DOHH2 (cell line): ENCODE measurements around the gene MUSTN1.

Source experiments
- H3F3A ChIP-seq: fragments of 200-600 bp; sonication (generic), shearing (Covaris generic); 2 replicates; pipeline ENCODE4 v1.6.0; 2016; ENCODE audit warnings: antibody characterized with exemption, mild to moderate bottlenecking; ENCODE audit not compliant: control insufficient read depth, insufficient read depth
- H3K27ac ChIP-seq: fragments of 200-600 bp; sonication (generic); 2 replicates; pipeline ENCODE4 v1.5.1; 2014; ENCODE audit warnings: low read depth, mild to moderate bottlenecking, low read length, moderate library complexity
- H3K27me3 ChIP-seq: fragments of 200-600 bp; sonication (generic); 2 replicates; pipeline ENCODE4 v1.6.1; 2014; ENCODE audit warnings: mild to moderate bottlenecking, low read length, mixed read lengths; ENCODE audit not compliant: control insufficient read depth
- H3K36me3 ChIP-seq: fragments of 200-600 bp; sonication (generic); 2 replicates; pipeline ENCODE4 v1.6.1; 2014; ENCODE audit warnings: mild to moderate bottlenecking, low read length, moderate library complexity, mixed read lengths; ENCODE audit not compliant: control insufficient read depth
- H3K4me1 ChIP-seq: fragments of 200-600 bp; sonication (generic); 2 replicates; pipeline ENCODE4 v1.6.1; 2014; ENCODE audit warnings: mild to moderate bottlenecking, low read length, mixed read lengths; ENCODE audit not compliant: control insufficient read depth
- H3K4me2 ChIP-seq: fragments of 200-600 bp; sonication (generic); 2 replicates; pipeline ENCODE4 v1.6.0; 2014; ENCODE audit warnings: mild to moderate bottlenecking, low read length, moderate library complexity
- H3K4me3 ChIP-seq: fragments of 200-600 bp; sonication (generic); 2 replicates; pipeline ENCODE4 v1.5.1; 2014; ENCODE audit warnings: mild to moderate bottlenecking, low read length, mixed read lengths
- H3K79me2 ChIP-seq: fragments of 200-600 bp; sonication (generic); 2 replicates; pipeline ENCODE4 v1.6.1; 2014; ENCODE audit warnings: mild to moderate bottlenecking, low read length, mixed read lengths; ENCODE audit not compliant: control insufficient read depth
- H3K9me2 ChIP-seq: fragments of 200-600 bp; sonication (generic); replicated peaks from 2 replicates; pipeline ENCODE4 v1.6.1; 2014; ENCODE audit warnings: mild to moderate bottlenecking, low read length, mixed read lengths; ENCODE audit not compliant: control insufficient read depth
- H3K9me3 ChIP-seq: fragments of 200-600 bp; sonication (generic); 2 replicates; pipeline ENCODE4 v1.6.1; 2014; ENCODE audit warnings: antibody characterized with exemption, low read length, mixed read lengths; ENCODE audit not compliant: control insufficient read depth, insufficient read depth
- H4K20me1 ChIP-seq: fragments of 200-600 bp; sonication (generic); 2 replicates; pipeline ENCODE4 v1.6.0; 2014; ENCODE audit warnings: low read depth, mild to moderate bottlenecking, antibody characterized with exemption, low read length, moderate library complexity; ENCODE audit not compliant: control insufficient read depth, insufficient read depth
- EZH2phosphoT487 ChIP-seq: fragments of 200-600 bp; sonication (generic); IDR thresholded peaks from 2 replicates; pipeline ENCODE4 v1.6.1; 2017; ENCODE audit warnings: borderline replicate concordance, mild to moderate bottlenecking, antibody characterized with exemption, low read length, moderate library complexity, mixed read lengths
- TF ChIP-seq, protein P1 (sequence below): fragments of 200-600 bp; sonication (generic); IDR thresholded peaks from one replicate; pipeline ENCODE4 v1.5.1; 2014; ENCODE audit warnings: antibody characterized with exemption, mild to moderate bottlenecking, low read depth, low read length; ENCODE audit not compliant: poor library complexity, severe bottlenecking

MUSTN1 gene

DNA sequence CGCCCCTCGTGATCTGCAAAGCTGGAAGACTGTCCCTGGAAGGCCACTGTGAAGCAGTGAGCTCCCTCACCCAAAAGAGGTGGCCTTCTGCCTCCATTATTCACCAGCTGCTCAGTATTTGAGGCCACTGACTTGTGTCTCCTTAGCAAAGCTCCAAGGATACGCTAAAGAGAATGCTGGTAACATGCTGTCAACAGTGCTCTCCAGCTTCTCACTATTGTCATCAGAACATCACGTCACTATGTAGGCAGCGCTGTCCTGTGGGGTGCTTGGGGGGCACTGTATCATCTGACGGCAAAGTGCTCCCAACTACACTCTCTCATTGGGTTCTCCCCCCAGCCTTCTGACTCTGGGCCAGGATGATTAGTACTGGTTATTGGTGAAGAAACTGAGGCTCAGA lies 18.6 kb downstream of the MUSTN1 start:
- Histone ChIP-seq H3K79me2 (no peaks in the 10 kb centered on the region), H3K27me3 (no peaks in the 10 kb centered on the region), H3F3A (no peaks in the 10 kb centered on the region), H3K4me3 (no peak overlapping the region), H3K4me2 (no peak overlapping the region), H3K9me2 (no peaks in the 10 kb centered on the region), H3K4me1 (no peaks in the 10 kb centered on the region), H3K27ac (no peak overlapping the region), H3K36me3 (no peaks in the 10 kb centered on the region), H4K20me1 (no peaks in the 10 kb centered on the region; the same call in 1 of the 2 replicates), H3K9me3 (no peaks in the 10 kb centered on the region)
- TF ChIP-seq, protein P1, sequence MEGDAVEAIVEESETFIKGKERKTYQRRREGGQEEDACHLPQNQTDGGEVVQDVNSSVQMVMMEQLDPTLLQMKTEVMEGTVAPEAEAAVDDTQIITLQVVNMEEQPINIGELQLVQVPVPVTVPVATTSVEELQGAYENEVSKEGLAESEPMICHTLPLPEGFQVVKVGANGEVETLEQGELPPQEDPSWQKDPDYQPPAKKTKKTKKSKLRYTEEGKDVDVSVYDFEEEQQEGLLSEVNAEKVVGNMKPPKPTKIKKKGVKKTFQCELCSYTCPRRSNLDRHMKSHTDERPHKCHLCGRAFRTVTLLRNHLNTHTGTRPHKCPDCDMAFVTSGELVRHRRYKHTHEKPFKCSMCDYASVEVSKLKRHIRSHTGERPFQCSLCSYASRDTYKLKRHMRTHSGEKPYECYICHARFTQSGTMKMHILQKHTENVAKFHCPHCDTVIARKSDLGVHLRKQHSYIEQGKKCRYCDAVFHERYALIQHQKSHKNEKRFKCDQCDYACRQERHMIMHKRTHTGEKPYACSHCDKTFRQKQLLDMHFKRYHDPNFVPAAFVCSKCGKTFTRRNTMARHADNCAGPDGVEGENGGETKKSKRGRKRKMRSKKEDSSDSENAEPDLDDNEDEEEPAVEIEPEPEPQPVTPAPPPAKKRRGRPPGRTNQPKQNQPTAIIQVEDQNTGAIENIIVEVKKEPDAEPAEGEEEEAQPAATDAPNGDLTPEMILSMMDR = no peak
- TF ChIP-seq EZH2phosphoT487 = no peak

DNA sequence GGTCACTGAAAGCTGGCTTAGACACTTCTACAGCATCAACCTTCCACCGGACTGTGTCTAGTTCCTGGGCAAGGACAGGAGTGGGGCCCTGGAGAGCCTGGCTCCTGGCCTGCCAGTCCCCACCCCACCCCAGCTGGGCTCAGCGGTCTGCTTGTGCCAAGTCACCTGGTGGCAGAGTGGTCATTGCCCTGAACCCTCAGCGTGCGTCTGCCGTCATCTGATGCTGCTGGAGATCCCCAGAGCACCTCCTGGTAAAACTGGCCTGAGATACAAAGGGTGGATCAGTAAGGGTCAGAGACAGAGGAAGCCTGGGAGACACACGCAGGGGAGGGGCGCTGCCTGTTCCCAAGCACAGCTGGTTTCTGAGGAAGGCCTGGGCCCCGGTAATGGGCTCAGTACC lies 21.0 kb downstream of the MUSTN1 start:
- Histone ChIP-seq H3K36me3 (no peaks in the 10 kb centered on the region), H4K20me1 (no peaks in the 10 kb centered on the region), H3K4me2 (no peak overlapping the region), H3K9me2 (no peaks in the 10 kb centered on the region), H3F3A (no peaks in the 10 kb centered on the region), H3K27me3 (no peaks in the 10 kb centered on the region), H3K4me1 (no peaks in the 10 kb centered on the region), H3K4me3 (no peak overlapping the region), H3K79me2 (no peaks in the 10 kb centered on the region), H3K9me3 (no peaks in the 10 kb centered on the region), H3K27ac (no peak overlapping the region)
- TF ChIP-seq, protein P1 = no peak
- TF ChIP-seq EZH2phosphoT487 = no peak

DNA sequence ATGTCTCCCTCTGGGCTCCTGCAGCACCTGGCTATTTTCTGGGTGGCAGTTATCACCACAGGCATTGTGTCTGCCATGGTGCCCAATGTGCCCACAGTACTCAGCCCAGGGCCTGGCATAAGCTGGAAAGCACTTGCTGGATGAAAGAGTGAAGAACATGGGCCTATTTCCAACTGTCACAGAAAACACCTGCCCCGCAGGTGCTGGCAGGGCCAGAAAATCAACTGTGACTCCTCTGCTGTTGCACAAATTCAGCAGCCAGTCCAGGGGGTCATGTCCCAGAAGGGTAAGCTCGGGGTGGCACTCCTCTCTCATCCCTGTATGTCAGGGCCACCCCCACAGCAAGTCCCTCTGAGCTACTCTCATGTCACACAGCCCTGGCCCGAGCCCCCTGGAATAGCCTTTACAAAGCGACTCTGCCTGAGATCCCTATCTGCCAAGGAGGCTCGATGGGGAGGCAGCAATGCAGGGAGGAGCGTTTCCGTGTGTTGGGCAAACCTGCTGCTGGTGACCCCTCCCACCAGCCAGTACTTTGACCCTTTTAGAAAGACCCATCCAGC lies 23.3 kb downstream of the MUSTN1 start:
- Histone ChIP-seq H3K4me3 (no peak overlapping the region), H3K9me2 (no peaks in the 10 kb centered on the region), H3K36me3 (no peaks in the 10 kb centered on the region), H3K4me2 (no peak overlapping the region), H3K27ac (no peak overlapping the region), H3K9me3 (no peaks in the 10 kb centered on the region), H3K27me3 (no peaks in the 10 kb centered on the region; the same call in 1 of the 2 replicates), H4K20me1 (no peaks in the 10 kb centered on the region), H3K4me1 (no peaks in the 10 kb centered on the region), H3F3A (no peaks in the 10 kb centered on the region), H3K79me2 (no peaks in the 10 kb centered on the region)
- no peak for TF ChIP-seq EZH2phosphoT487
- TF ChIP-seq, protein P1 = no peak
